Naive B cell (primary cell): ENCODE data around the gene AMER2. TPM values are rescaled to one million over a fixed set of nuclear protein-coding genes. Genes with fewer than 3 reads are reported as not detected.

ENCODE experiments used
- ATAC-seq, 2 donors: fragments of 150-1000 bp; cut with Tn5 transposase; 2 replicates each; pipeline ENCODE4 v1.10.0; 2021; ENCODE audit warnings: low read depth in 2 of 2, mild to moderate bottlenecking in 2 of 2, moderate library complexity in 2 of 2
- DNase-seq: peaks from one replicate; pipeline ENCODE4 v3.0.0; 2022
- H3K27ac Mint-ChIP-seq, 6 donors: one replicate each; pipeline ENCODE4 v1.8.0; 2020 to 2022; ENCODE audit warnings: mild to moderate bottlenecking in 6 of 6, mixed read lengths in 6 of 6, moderate library complexity in 5 of 6, inconsistent platforms in 2 of 6
- H3K27me3 Mint-ChIP-seq, 3 donors: one replicate each; pipeline ENCODE4 v1.8.0; 2021 to 2022; ENCODE audit warnings: mixed read lengths in 3 of 3, mild to moderate bottlenecking in 1 of 3
- H3K36me3 Mint-ChIP-seq, 2 donors: one replicate each; pipeline ENCODE4 v1.8.0; 2020 to 2022; ENCODE audit warnings: mixed read lengths in 2 of 2, inconsistent platforms in 1 of 2, mild to moderate bottlenecking in 1 of 2
- H3K4me1 Mint-ChIP-seq, 3 donors: one replicate each; pipeline ENCODE4 v1.8.0; 2020 to 2022; ENCODE audit warnings: mixed read lengths in 3 of 3, inconsistent platforms in 1 of 3, mild to moderate bottlenecking in 1 of 3, moderate library complexity in 1 of 3
- H3K4me3 Mint-ChIP-seq, 8 donors: one replicate each; pipeline ENCODE4 v1.8.0; 2020 to 2022; ENCODE audit warnings: mild to moderate bottlenecking in 8 of 8, mixed read lengths in 8 of 8, moderate library complexity in 8 of 8, inconsistent platforms in 2 of 8
- H3K9me3 Mint-ChIP-seq, 7 donors: one replicate each; pipeline ENCODE4 v1.8.0; 2020 to 2022; ENCODE audit warnings: mixed read lengths in 7 of 7, mild to moderate bottlenecking in 5 of 7, inconsistent platforms in 2 of 7, moderate library complexity in 1 of 7
- polyA plus RNA-seq, 6 donors: library from polyadenylated mRNA; unstranded; fragments of 300-500 nt; fragmentation: Illumina TruSeq; gene quantifications; one replicate each; pipeline ENCODE4 v1.2.3, GENCODE V29; 2021; ENCODE audit warnings: low read depth in 6 of 6

AMER2 gene
- polyA plus RNA-seq, 6 donors from 2014 or later = not detected

DNA sequence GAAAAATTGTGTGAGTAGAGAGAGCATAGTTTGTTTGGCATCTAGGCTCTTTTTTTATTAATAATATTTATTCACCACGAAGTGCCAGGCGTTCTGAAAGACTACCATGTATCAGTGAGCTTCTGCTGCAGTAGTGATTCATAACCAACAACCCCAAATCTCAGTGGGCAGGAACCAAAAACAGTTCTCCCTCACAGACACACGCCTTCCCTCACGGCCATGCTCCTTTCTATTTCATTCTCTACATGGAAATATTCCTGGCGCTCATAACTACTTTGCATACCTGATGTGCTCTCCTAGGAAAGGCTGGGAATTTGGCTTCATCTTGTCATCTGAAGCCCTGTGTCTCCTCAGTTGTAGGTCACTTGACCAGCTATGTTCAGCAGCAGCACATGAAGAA lies 26.6 kb upstream of the AMER2 start:
- Mint-ChIP-seq H3K4me3 (no peak overlapping the region), H3K27ac (no peak overlapping the region), H3K36me3 (no peaks in the 10 kb centered on the region), H3K9me3 (peaks cover 0 to 5% (median 0%) of the 10 kb centered on the region in 7 donors), H3K4me1 (peaks cover 0 to 1% (median 0%) of the 10 kb centered on the region in 3 donors), H3K27me3 (peaks cover 3 to 43% (median 37%) of the 10 kb centered on the region in 3 donors)
- no peak for ATAC-seq
- no peak for DNase-seq

DNA sequence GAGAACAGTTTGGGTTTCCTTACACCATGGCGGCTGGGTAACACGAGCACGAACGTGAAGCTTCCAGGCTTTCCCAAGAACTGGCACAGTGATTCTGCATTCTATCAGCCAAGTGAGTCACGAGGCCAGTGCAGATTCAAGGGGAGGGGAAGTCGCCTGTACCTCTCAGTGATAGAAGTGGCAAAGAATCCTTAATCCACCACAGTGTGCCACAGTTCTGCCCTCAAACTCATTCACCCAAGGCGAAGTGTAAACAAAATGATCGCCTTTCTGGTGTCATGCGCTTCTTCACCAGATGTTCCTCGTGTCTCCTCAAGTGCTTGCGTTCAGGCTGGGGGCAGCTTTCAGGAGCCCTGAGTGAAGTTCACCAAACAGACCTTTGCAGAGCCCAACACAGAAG lies 24.9 kb upstream of the AMER2 start:
- H3K27ac Mint-ChIP-seq = peak overlapping the region in 1 of 6 donors; percentile 58
- no peak for ATAC-seq
- no peak for DNase-seq
- H3K36me3 Mint-ChIP-seq = no peaks in the 10 kb centered on the region
- no peak overlapping the region for H3K4me3 Mint-ChIP-seq
- H3K9me3 Mint-ChIP-seq = peaks cover 0 to 5% (median 0%) of the 10 kb centered on the region in 7 donors
- peaks cover 7 to 47% (median 39%) of the 10 kb centered on the region in 3 donors for H3K27me3 Mint-ChIP-seq
- H3K4me1 Mint-ChIP-seq = no peaks in the 10 kb centered on the region

DNA sequence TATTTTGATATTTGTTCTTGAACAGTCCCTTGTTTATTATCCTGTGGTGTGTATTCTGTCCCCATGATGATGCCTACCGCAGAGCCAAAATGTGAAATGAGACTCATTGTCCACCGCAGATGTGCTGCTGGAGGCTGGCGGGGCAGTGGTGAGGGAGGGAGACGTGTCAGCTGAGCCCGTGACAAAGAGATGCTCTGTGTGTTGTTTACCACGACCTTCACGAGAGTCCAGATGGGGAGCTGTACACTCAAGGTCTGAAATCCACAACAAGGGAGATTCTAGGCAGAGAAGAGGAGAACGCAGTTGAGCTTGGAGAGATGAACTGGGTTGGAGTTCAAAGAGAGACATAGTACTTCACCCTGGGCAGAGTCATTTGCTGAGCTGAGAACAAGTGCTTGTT lies 20.8 kb upstream of the AMER2 start:
- Mint-ChIP-seq H3K27me3 (peaks cover 35 to 81% (median 57%) of the 10 kb centered on the region in 3 donors), H3K9me3 (peaks cover 0 to 5% (median 0%) of the 10 kb centered on the region in 7 donors), H3K4me3 (no peak overlapping the region), H3K36me3 (no peaks in the 10 kb centered on the region), H3K27ac (no peak overlapping the region), H3K4me1 (no peaks in the 10 kb centered on the region)
- no peak for ATAC-seq
- DNase-seq = no peak

DNA sequence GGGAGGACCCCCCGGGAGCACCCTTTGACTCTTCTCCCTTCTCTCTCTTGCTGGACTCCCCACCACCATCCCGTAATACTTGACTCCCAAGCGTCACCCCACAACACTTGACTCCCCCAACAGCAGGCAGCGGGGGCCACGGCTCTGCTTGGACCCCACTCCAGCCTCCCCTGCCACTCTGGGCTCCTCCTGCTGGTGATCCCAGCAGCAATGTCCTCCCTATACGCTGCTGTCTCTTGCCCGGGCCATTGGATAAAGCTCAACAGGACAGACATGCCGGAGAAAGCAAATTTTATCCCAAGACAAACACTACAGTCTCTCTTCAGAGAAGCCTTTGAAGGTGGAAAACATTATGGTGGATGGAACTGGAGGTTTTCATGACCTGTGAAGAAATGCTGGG lies 20.4 kb upstream of the AMER2 start:
- DNase-seq (no peak), ATAC-seq (no peak)
- no peak overlapping the region for H3K27ac Mint-ChIP-seq
- H3K27me3 Mint-ChIP-seq = peaks cover 36 to 81% (median 61%) of the 10 kb centered on the region in 3 donors
- H3K36me3 Mint-ChIP-seq = no peaks in the 10 kb centered on the region
- no peak overlapping the region for H3K4me3 Mint-ChIP-seq
- H3K9me3 Mint-ChIP-seq = peaks cover 0 to 5% (median 0%) of the 10 kb centered on the region in 7 donors
- no peaks in the 10 kb centered on the region for H3K4me1 Mint-ChIP-seq

DNA sequence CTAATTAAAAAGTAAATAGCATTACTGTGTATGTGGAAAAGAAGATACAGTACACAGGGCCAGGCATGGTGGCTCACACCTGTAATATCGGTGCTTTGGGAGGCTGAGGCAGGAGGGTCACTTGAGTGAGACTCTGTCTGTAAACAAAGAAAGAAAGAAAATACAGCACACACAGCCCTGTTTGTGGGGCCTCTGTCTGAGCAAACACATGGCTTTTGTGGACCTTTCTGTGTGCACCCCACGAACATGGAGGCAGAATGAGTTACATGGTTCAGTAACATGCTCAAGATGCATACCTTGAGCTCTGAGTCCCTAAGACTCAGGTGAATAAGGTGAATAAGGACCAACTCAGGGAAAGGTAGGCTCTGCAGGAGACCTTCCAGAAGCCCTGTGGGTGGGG lies 20.0 kb upstream of the AMER2 start:
- Mint-ChIP-seq H3K4me1 (no peaks in the 10 kb centered on the region), H3K9me3 (peaks cover 0 to 5% (median 0%) of the 10 kb centered on the region in 7 donors), H3K27me3 (peaks cover 36 to 80% (median 62%) of the 10 kb centered on the region in 3 donors), H3K4me3 (no peak overlapping the region), H3K36me3 (no peaks in the 10 kb centered on the region), H3K27ac (no peak overlapping the region)
- DNase-seq = no peak
- ATAC-seq = no peak

DNA sequence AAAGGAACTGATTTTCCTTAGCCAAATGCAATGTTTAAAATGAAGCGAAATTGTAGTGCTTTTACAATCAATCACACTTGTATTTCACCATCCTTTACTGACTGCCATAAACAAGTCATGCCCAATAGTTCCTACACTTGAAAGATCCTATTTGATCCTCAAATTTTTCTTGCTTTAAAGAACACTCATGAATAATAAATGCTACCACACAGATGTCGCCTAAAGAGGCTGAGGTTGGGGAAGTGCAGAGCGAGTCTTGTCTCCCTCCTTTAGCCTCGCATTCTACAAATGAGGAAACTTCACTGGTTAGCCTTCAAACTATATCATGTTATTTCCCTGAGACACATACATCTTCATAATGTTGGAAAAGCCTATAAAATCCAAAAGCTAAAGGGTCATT lies 18.7 kb upstream of the AMER2 start:
- DNase-seq (no peak), ATAC-seq (no peak)
- Mint-ChIP-seq H3K4me3 (no peak overlapping the region), H3K36me3 (no peaks in the 10 kb centered on the region), H3K27me3 (peaks cover 36 to 69% (median 49%) of the 10 kb centered on the region in 3 donors), H3K4me1 (no peaks in the 10 kb centered on the region), H3K9me3 (peaks cover 0 to 5% (median 0%) of the 10 kb centered on the region in 7 donors), H3K27ac (no peak overlapping the region)

DNA sequence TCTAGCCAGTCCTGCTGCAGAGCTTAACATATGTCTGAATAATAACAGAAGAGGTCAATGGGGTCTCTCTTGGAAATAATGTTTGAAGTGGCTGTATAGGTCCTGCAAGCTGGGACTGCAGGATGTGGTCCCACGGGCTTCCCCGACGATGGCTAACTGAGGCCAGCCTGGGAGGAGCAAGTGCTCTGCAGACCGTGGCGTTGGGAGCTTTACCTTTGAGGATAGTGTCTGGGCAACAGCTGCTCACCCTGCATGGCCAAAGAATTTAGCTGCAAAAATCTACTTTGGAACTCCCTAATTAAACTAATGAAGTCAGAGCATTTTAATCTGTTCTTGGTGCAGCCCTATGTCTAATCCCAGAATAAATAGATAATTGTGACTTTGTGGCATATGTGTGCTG lies 18.2 kb upstream of the AMER2 start:
- Mint-ChIP-seq H3K27ac (no peak overlapping the region), H3K36me3 (no peaks in the 10 kb centered on the region), H3K4me3 (no peak overlapping the region), H3K9me3 (peaks cover 0 to 5% (median 0%) of the 10 kb centered on the region in 7 donors), H3K4me1 (no peaks in the 10 kb centered on the region), H3K27me3 (peaks cover 34 to 68% (median 44%) of the 10 kb centered on the region in 3 donors)
- ATAC-seq (no peak), DNase-seq (no peak)

DNA sequence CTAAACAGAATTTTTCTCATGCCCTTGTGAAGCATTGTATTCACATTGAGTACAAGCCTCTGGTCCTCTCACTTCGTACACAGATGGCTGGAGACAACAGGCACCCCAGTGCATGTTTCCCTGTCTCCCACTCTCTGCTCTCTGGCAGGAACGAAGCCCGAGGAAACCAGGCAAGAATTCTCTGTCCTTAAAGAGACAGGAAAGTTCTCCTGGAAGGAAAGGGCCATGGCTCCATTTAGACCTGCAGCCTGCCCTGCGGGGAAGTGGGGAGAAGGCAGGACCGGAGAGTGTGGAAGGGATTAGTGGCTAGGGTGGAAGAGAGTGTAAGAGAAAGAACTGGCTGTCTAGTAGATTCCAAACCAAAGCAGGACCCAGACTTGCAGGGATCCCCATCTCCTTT lies 15.5 kb upstream of the AMER2 start:
- peaks cover 0 to 6% (median 0%) of the 10 kb centered on the region in 7 donors for H3K9me3 Mint-ChIP-seq
- H3K27me3 Mint-ChIP-seq = peaks cover 37 to 68% (median 50%) of the 10 kb centered on the region in 3 donors
- no peak overlapping the region for H3K4me3 Mint-ChIP-seq
- ATAC-seq = no peak
- no peaks in the 10 kb centered on the region for H3K4me1 Mint-ChIP-seq
- H3K27ac Mint-ChIP-seq = peak overlapping the region in 1 of 6 donors; percentile 51
- no peak for DNase-seq
- peaks cover 0 to 4% of the 10 kb centered on the region in 2 donors for H3K36me3 Mint-ChIP-seq

DNA sequence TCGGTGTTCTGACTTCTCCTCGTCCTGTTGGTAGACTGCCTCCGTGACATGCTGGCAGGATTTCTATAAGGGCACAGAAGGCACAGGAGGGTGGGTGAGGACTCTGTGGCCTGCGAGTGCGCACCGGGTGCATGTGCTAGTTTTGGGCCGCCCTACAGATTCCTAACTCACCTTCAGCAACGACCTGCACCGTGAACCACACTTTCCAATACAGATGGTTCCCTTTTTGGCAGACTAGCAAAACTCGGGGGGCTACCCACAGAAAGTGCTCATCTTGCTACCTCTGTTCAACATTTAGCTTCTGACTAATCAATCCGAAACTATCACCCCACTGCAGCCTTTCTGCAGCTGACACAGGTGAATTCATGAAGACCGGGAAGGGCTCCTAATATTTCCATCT lies 14.1 kb upstream of the AMER2 start:
- Mint-ChIP-seq H3K27ac (no peak overlapping the region), H3K27me3 (peaks cover 37 to 68% (median 44%) of the 10 kb centered on the region in 3 donors), H3K4me1 (peaks cover 0 to 7% (median 0%) of the 10 kb centered on the region in 3 donors), H3K9me3 (peaks cover 0 to 6% (median 0%) of the 10 kb centered on the region in 7 donors), H3K36me3 (peaks cover 0 to 4% of the 10 kb centered on the region in 2 donors), H3K4me3 (no peak overlapping the region)
- ATAC-seq (no peak), DNase-seq (no peak)

DNA sequence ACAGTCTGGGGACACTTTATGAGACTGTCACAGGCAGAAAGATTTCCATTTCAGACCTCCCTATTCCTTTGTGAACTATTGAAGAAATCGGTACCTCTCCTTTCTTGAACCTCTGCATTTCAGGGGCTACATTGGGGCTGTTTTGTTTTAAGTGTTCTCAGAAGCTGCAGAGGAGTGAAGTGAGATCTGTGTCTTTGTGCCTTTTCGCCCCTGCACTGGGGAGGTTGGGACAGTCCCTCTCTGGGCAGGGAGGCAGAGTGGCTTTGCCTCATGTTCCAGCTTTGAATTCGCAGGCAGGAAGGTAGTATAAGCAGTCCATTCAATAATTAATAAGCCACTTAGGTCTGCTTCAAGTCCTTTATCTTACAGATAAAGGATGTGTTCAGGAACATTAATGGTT lies 9.5 kb upstream of the AMER2 start:
- Mint-ChIP-seq H3K27me3 (peaks cover 42 to 68% (median 44%) of the 10 kb centered on the region in 3 donors), H3K9me3 (peaks cover 0 to 34% (median 1%) of the 10 kb centered on the region in 7 donors), H3K4me1 (peaks cover 0 to 23% (median 5%) of the 10 kb centered on the region in 3 donors), H3K27ac (peak overlapping the region in 2 of 6 donors; percentile 42 to 48), H3K4me3 (peak overlapping the region in 1 of 8 donors; percentile 11), H3K36me3 (peaks cover 0 to 4% of the 10 kb centered on the region in 2 donors)
- no peak for DNase-seq
- ATAC-seq = no peak

DNA sequence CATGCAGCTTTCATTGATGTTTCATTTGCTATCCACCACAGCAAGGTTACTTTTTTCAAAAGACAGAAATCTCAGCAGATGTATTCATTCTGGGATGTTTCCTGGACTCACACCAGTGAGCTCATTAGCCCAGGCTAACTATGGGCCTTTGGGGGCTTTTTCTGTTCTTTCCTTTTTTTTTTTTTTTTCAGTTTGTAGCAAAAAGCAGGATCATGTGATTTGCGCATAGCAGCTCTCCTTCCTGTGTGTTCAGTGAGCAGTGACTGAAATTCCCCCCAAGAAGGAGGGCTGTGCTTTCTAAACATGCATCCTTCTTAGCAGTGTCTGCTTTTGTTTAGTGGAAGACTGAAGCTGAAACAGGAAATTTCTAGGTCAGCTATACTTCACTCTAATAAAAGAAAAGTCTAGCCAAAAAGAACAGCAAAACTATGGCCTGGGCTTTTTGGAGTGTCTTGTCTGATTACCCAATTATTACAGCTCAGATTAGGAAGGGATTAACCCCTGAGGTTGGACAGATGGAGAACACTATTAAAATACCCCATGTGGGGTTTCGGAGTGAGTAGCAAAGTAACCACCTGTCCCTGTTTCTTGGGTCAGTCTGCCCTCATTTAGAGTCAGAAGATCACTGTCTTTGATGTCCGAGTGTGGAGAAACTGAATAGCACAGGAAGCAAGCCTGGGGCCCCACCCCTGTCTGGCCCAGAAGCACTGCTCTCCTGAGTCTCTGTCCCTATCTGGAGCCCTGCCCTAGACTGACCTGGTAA lies 8.9 kb upstream of the AMER2 start:
- peaks cover 0 to 4% of the 10 kb centered on the region in 2 donors for H3K36me3 Mint-ChIP-seq
- H3K27me3 Mint-ChIP-seq = peaks cover 47 to 74% (median 50%) of the 10 kb centered on the region in 3 donors
- H3K27ac Mint-ChIP-seq = peak overlapping the region in 4 of 6 donors; percentile 24 to 42 (median 36)
- no peak overlapping the region for H3K4me3 Mint-ChIP-seq
- H3K4me1 Mint-ChIP-seq = peaks cover 0 to 23% (median 5%) of the 10 kb centered on the region in 3 donors
- ATAC-seq (peak; percentile 52 to 78), DNase-seq (no peak)
- peaks cover 0 to 34% (median 1%) of the 10 kb centered on the region in 7 donors for H3K9me3 Mint-ChIP-seq

DNA sequence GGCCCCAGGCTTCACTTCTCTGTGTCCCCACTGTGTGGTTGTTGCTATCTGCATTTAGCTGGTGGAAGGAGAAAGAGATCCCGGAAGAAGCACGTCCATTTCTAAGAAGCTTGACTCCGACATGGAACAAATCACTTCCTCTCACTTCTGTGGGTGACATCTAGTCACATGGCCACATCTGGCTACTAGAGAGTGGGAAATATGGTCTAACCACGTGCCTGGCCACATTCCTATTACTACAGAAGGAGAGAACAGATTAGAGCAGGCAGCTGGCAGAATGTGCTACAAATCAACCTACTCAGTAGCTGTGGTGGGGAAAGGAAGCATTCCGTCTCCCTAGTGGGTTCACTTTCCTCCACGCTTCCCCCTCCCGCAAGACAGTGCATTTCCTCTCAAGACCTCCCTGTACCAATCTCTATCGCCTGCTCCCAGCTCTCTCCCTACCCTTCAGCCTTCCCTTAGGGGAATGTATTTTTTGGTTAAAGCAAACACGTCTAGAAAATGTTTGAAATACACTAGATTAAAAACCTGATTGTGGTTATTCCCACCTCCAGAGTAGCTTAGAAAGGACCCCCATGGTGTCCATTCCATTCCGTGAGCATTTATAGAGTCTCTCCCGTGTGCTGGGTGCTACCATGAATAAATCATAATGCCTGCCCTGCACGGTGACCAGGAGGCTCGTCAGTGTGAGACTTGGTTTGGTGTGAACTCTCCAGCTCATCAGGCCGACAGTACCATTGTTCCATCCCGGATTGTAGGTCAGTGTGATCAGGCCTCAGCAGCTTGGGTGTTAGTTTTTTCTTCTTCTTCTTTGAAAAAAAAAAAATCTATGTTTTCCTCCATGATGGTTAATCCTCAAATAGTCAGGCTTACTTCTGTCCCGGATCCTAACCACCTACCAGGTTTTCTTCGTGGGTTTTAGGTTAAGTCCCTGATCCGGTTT lies 8.0 kb upstream of the AMER2 start:
- H3K4me1 Mint-ChIP-seq = peaks cover 0 to 23% (median 5%) of the 10 kb centered on the region in 3 donors
- peak overlapping the region in 2 of 8 donors; percentile 42 to 70 for H3K4me3 Mint-ChIP-seq
- peaks cover 0 to 34% (median 1%) of the 10 kb centered on the region in 7 donors for H3K9me3 Mint-ChIP-seq
- DNase-seq (no peak), ATAC-seq (no peak)
- H3K27ac Mint-ChIP-seq = peak overlapping the region in 2 of 6 donors; percentile 11 to 68
- H3K36me3 Mint-ChIP-seq = peaks cover 0 to 4% of the 10 kb centered on the region in 2 donors
- peaks cover 50 to 76% (median 57%) of the 10 kb centered on the region in 3 donors for H3K27me3 Mint-ChIP-seq

DNA sequence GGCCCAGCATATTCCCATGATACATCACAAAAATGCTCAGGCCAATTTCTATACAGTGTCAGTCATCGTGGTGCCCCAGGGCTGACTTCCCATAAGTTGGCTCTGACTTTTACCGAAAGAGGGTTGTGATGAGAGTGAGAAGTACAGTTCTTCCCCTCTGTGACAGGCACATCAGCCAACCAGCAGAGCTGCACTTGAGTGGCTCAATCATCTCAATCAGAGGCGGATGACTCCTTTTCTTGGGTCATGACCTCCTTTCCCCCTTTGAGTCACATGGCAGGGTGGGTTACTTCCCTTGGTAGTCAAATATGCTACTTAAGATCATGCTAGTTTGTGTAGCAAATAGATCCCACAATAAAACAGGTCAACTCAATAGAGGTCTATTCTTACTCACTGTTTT lies 6.9 kb upstream of the AMER2 start:
- peaks cover 5 to 23% (median 5%) of the 10 kb centered on the region in 3 donors for H3K4me1 Mint-ChIP-seq
- H3K27me3 Mint-ChIP-seq = peaks cover 56 to 77% (median 59%) of the 10 kb centered on the region in 3 donors
- no peak overlapping the region for H3K27ac Mint-ChIP-seq
- H3K4me3 Mint-ChIP-seq = no peak overlapping the region
- ATAC-seq (no peak), DNase-seq (no peak)
- peaks cover 0 to 34% (median 1%) of the 10 kb centered on the region in 7 donors for H3K9me3 Mint-ChIP-seq
- peaks cover 4 to 11% of the 10 kb centered on the region in 2 donors for H3K36me3 Mint-ChIP-seq
